ENCODE data around the gene S100A7A.

Gene S100A7A

DNA sequence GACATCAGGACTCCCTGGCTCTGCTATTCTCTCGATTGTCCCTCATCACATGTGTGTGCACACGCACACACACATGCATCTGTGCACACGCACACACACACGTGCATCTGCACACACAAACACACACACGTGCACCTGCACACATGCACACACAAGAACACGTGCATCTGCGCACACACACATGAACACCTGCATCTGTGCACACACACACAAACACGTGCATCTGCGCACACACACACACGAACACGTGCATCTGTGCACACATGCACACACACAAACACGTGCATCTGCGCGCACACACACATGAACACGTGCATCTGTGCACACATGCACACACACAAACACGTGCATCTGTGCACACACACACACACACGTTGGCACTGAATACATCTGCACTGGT is 14.7 kb downstream of the S100A7A start:
- TF ChIP-seq, protein P1, sequence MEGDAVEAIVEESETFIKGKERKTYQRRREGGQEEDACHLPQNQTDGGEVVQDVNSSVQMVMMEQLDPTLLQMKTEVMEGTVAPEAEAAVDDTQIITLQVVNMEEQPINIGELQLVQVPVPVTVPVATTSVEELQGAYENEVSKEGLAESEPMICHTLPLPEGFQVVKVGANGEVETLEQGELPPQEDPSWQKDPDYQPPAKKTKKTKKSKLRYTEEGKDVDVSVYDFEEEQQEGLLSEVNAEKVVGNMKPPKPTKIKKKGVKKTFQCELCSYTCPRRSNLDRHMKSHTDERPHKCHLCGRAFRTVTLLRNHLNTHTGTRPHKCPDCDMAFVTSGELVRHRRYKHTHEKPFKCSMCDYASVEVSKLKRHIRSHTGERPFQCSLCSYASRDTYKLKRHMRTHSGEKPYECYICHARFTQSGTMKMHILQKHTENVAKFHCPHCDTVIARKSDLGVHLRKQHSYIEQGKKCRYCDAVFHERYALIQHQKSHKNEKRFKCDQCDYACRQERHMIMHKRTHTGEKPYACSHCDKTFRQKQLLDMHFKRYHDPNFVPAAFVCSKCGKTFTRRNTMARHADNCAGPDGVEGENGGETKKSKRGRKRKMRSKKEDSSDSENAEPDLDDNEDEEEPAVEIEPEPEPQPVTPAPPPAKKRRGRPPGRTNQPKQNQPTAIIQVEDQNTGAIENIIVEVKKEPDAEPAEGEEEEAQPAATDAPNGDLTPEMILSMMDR (IDR thresholded peaks at IDR 0.05), result no peak
- Histone ChIP-seq H3K36me3 (no peaks in the 10 kb centered on the region), H3K27ac (no peak overlapping the region), H3K4me1 (ENCODE audit: control insufficient read depth in 1 of 2, insufficient read depth in 1 of 2, low read depth in 1 of 2, low read length in 1 of 2) (no peaks in the 10 kb centered on the region), H3K27me3 (peaks cover 65% of the 10 kb centered on the region), H3K9me3 (no peaks in the 10 kb centered on the region), H3K4me3 (ENCODE audit: low read depth in 1 of 2, low read length in 1 of 2) (no peak overlapping the region)

DNA sequence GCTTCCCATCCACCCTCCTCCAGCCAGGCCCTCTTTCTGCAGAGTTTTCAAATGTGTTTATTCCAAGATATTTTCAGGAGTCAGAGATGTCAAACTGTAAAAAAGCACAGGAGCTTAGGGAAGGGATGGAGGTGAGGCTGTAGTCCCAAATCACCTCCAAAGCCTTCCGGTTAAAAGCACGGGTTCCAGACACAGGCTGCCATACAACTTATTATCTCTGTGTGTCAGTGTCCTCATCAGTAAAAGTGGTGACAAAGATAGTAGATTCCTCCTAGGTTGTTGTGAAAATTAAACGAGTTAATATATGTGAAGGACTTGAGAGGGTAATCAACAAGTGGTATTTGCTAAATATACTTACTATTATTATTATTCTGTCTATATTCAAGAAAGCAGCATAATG is 15.1 kb downstream of the S100A7A start:
- no peak overlapping the region for H3K27ac ChIP-seq
- H3K9me3 ChIP-seq, result no peaks in the 10 kb centered on the region
- no peaks in the 10 kb centered on the region for H3K4me1 ChIP-seq (ENCODE audit: control insufficient read depth in 1 of 2, insufficient read depth in 1 of 2, low read depth in 1 of 2, low read length in 1 of 2)
- H3K4me3 ChIP-seq (ENCODE audit: low read depth in 1 of 2, low read length in 1 of 2), result no peak overlapping the region
- TF ChIP-seq, protein P1 (IDR thresholded peaks at IDR 0.05), result no peak
- peaks cover 60% of the 10 kb centered on the region for H3K27me3 ChIP-seq
- no peaks in the 10 kb centered on the region for H3K36me3 ChIP-seq

DNA sequence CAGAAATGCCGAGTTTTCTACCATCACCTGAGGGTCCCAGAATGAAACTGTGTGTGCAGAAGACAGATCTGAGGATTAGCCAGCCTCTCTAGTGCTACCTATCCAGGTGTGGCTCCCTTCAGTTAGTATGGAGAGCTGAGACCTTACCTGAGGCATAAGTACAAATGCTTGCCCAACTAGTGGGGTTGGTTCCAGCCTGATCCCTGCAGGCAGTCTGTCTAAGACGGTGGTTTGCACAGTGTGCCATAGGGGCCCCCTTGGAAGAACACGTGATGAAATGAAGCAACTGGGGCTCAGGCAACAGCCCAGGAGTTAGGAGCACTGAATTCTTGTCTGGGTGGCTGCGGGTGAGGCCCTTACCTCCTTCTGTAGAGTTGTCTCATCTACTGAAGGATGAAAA is 15.6 kb downstream of the S100A7A start:
- H3K4me3 ChIP-seq (ENCODE audit: low read depth in 1 of 2, low read length in 1 of 2), result no peak overlapping the region
- peaks cover 55% of the 10 kb centered on the region for H3K27me3 ChIP-seq
- H3K36me3 ChIP-seq, result no peaks in the 10 kb centered on the region
- TF ChIP-seq, protein P1 (IDR thresholded peaks at IDR 0.05), result no peak
- no peak overlapping the region for H3K27ac ChIP-seq
- no peaks in the 10 kb centered on the region for H3K9me3 ChIP-seq
- H3K4me1 ChIP-seq (ENCODE audit: control insufficient read depth in 1 of 2, insufficient read depth in 1 of 2, low read depth in 1 of 2, low read length in 1 of 2), result peaks cover 0 to 5% of the 10 kb centered on the region in 2 experiments

DNA sequence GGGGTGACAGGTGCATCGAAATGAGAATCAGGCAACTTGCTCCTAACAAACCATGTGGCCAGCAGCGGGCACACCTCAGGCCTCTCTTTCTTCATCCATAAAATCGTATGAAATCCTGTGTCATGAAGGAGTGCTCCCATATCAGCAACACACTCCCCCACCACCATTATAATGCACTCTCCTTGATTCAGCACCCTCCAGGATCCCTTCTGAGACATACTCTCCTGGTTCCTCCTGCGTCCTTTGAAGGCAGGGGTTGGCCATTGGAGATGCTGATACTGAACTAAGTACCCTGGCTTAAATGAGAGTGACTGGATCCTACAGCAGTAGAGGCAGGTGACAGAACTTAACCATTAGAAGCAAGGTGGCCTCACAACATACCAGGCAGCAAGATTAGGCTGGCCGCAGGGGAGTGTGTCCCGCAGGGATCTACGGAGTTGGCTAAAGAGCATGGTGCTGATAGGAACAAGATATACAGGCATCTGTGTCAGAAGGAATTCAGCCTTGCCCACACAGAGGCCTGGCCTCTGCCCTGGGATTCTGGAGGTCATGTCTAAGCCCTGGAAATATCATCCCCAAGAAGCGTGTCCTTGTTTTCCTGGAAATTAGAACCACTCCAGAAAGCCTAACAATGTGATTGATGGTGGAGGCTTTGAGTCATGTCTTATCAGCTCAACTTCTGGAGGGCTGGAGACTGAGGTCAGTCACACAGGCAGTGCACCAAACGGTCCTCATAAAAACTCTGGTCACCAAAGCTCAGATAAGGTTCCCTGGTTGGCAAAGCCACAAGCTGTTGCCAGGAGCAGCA is 16.8 kb downstream of the S100A7A start:
- H3K36me3 ChIP-seq, result no peaks in the 10 kb centered on the region
- peaks cover 44% of the 10 kb centered on the region for H3K27me3 ChIP-seq
- H3K4me3 ChIP-seq (ENCODE audit: low read depth in 1 of 2, low read length in 1 of 2), result no peak overlapping the region
- TF ChIP-seq, protein P1 (IDR thresholded peaks at IDR 0.05), result no peak
- peaks cover 0 to 5% of the 10 kb centered on the region in 2 experiments for H3K4me1 ChIP-seq (ENCODE audit: control insufficient read depth in 1 of 2, insufficient read depth in 1 of 2, low read depth in 1 of 2, low read length in 1 of 2)
- H3K9me3 ChIP-seq, result no peaks in the 10 kb centered on the region
- no peak overlapping the region for H3K27ac ChIP-seq

DNA sequence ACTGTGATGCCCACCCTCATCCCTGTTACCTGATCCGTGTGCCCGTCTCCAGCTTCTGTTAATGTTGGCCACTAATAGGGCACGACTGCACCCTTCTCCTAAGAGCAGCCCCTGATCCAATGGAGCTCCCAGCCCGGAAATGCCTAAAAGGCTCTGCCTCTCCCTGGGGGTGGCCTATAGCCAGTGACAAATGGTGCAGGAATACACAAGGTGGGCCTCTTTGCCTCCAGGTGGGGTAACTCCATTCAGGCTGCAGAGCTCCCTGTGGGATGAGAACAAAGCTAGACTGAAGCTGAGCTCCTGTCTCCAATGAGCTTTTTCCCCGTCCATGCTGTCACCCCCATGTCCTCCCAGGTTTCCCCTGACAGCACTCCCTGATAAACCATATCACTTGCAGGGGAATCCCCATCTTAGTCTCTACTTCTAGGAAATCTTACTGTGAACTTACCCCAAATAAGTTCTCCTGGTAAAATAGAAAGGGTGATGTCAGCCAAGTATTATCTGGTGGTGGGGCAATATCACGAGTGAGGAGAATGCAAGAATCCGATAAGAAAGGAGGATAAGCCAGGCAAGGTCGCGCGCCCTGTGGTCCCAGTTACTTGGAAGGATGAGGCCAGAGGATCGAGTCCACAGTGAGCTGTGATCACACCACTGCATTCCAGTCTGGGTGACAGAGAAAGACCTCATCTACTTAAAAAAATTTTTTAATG is 18.6 kb downstream of the S100A7A start:
- TF ChIP-seq, protein P1 (IDR thresholded peaks at IDR 0.05), result no peak
- H3K9me3 ChIP-seq, result no peaks in the 10 kb centered on the region

More for the DNA sequence above, 18.6 kb downstream of the S100A7A start:
- Histone ChIP-seq H3K36me3 (no peaks in the 10 kb centered on the region), H3K27me3 (peaks cover 34% of the 10 kb centered on the region), H3K27ac (no peak overlapping the region), H3K4me1 (ENCODE audit: control insufficient read depth in 1 of 2, insufficient read depth in 1 of 2, low read depth in 1 of 2, low read length in 1 of 2) (peaks cover 0 to 5% of the 10 kb centered on the region in 2 experiments), H3K4me3 (ENCODE audit: low read depth in 1 of 2, low read length in 1 of 2) (no peak overlapping the region)
